ENCODE data around the gene PARP14.
"Not testable (repeated sequence)": the region's sequence is repeated elsewhere in the genome, so short reads cannot be mapped to it uniquely, and the experiment has no call there.

- not testable (repeated sequence) for TF ChIP-seq CTCF (conservative IDR thresholded peaks at IDR 0.05); ZFX (IDR thresholded peaks at IDR 0.05)
Measured at GRCh38 chr3:122710616-122711251, 30.1 kb downstream of the PARP14 start.

Measured in C4-2B (cell line).